ES-I3 (cell line): ENCODE data around the gene IQGAP3.

Experiments used
- H3K36me3 ChIP-seq: 2 replicates; pipeline ENCODE4 v1.6.1; 2013; ENCODE audit warnings: mild to moderate bottlenecking, low read length, control low read depth, moderate library complexity; ENCODE audit not compliant: insufficient read depth
- H3K4me1 ChIP-seq: 2 replicates; pipeline ENCODE4 v1.6.1; 2013; ENCODE audit warnings: mild to moderate bottlenecking, control low read depth, low read length; ENCODE audit not compliant: insufficient read depth
- H3K9ac ChIP-seq: 2 replicates; pipeline ENCODE4 v1.6.1; 2013; ENCODE audit warnings: low read depth, mild to moderate bottlenecking, low read length, moderate library complexity
- H3K9me3 ChIP-seq: 2 replicates; pipeline ENCODE4 v1.6.1; 2013; ENCODE audit warnings: mild to moderate bottlenecking, low read length, moderate library complexity; ENCODE audit not compliant: control insufficient read depth, insufficient read depth

Gene IQGAP3

DNA sequence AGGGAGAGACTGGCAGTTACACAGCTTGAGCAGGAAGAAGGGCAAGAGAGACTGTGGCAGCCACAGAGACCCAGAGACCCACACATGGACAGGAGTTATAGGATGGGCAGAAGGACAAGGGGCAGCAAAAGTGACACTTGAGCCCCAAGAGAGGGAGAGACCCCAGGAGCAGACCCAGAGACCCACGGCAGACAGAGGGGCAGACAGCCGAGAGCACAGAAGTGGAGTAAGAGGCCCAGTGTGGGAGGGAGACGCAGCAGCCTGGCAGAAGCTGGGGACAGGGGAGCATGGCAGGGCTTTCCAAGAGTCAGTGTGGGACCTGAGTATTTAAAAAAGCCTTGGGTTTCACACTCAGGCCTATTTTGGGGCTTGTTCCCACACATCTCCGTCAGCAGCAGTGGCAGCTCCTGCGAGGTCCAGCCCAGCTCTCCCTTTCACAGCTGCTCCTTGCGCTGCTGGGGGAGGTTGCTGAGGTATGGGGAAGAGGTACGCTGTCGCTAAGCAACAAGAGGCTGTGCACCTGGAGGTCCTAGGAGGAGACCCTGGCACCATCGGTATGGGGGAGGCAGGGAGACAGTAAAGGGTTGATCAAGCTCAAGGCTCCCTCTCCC, 62.8 kb downstream of the IQGAP3 start:
- no peaks in the 10 kb centered on the region for H3K36me3 ChIP-seq
- peaks cover 9% of the 10 kb centered on the region for H3K4me1 ChIP-seq
- H3K9ac ChIP-seq, result no peak overlapping the region

DNA sequence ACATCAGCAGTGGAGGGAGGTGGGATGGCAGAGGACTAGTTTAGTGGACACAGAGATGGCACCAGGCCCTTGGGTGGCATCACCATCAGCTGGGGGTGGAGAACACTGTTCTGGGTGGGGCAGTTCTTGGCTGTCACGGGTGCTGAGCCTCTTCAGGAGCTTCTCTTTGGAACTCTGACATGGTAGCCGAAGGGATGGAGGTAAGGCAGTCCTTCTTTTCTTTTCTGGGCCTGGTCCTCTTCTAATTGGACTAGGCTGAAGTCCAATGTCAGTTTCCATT, 63.5 kb downstream of the IQGAP3 start:
- Histone ChIP-seq H3K36me3 (no peaks in the 10 kb centered on the region), H3K9me3 (no peaks in the 10 kb centered on the region), H3K4me1 (peaks cover 15% of the 10 kb centered on the region), H3K9ac (no peak overlapping the region)

More for the DNA sequence above, 62.8 kb downstream of the IQGAP3 start:
- H3K9me3 ChIP-seq, result no peaks in the 10 kb centered on the region

DNA sequence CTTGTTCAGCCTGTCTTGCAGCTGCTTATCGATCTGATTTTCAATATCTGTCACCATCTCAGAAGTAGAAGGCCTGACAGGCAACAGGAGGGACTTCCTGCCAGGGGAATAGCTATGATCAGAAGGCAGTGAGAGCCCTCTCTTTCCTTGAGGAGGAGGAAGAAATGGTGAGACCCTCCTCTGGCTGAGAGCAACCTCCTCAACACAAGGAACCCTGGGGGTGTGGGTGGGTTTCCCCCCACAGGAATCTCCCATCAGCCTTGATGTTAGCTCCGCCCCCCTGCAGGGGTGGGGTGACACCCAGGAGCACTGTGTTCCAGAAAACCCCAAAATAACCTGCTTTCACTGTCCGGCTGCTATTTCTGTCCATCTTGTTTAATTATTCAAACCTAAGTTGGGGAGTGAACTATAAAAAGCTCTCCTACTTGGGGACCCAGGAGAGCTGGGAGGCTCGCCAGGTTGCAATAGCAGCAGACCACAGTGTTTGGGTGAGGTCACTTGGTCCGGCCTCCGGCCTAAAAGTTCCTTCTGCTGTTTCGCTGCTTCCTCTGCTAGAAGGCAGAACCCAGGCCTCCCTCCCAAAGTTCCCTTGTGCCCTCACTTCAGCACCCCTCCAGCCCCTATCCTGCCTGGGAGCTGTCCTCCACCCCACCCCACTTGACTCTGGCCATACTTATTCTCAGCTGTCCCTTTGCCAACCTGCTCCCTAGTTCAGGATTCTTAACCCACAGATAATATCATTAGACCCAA, 64.0 kb downstream of the IQGAP3 start:
- H3K36me3 ChIP-seq, result no peaks in the 10 kb centered on the region
- no peak overlapping the region for H3K9ac ChIP-seq
- no peaks in the 10 kb centered on the region for H3K9me3 ChIP-seq
- peaks cover 20% of the 10 kb centered on the region for H3K4me1 ChIP-seq

DNA sequence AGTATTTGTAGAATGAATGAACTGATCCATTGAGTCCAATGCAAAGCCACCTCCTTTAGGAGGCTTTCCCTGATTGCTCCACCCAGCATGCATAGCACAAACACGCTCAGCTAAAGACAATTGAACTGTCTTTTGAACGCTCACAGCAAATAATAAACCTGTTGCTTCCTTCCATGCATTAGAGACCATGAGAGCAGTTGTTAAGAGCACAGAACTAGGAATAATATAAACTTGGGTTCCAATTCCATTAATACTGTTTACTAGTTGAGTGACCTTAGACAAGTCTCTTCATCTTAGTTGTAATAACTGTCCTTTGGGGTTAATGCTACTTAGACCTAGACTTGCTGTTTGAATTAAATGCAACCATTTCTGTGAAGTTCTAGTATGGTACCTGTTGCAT, 65.9 kb downstream of the IQGAP3 start:
- Histone ChIP-seq H3K9me3 (no peaks in the 10 kb centered on the region), H3K4me1 (peaks cover 33% of the 10 kb centered on the region), H3K9ac (no peak overlapping the region), H3K36me3 (no peaks in the 10 kb centered on the region)

DNA sequence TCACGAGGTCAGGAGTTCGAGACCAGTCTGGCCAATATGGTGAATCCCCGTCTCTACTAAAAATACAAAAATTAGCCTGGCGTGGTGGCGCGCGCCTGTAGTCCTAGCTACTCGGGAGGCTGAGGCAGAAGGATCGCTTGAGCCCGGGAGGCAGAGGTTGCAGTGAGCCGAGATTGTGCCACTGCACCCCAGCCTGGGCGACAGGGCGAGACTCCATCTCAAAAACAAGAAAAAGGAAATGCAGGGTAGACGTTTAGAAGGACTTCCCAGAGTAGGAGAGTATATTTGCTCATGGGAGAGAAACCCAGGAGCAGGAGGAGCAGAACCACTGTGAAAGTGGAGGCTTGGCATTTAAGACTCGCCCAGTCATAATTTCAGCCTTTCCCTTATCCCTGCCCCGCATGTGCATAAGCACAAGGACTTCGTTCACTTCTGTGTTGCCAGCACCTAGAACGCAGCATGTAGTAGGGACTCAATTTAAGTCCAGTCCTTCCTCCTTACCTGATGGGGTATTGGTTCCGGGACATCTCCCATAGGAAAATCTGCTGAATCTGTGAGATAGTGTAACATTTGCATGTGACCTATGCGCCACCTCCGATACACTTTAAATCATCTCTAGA, 66.6 kb downstream of the IQGAP3 start:
- peaks cover 33% of the 10 kb centered on the region for H3K4me1 ChIP-seq
- H3K9me3 ChIP-seq, result no peaks in the 10 kb centered on the region
- no peaks in the 10 kb centered on the region for H3K36me3 ChIP-seq
- no peak overlapping the region for H3K9ac ChIP-seq

DNA sequence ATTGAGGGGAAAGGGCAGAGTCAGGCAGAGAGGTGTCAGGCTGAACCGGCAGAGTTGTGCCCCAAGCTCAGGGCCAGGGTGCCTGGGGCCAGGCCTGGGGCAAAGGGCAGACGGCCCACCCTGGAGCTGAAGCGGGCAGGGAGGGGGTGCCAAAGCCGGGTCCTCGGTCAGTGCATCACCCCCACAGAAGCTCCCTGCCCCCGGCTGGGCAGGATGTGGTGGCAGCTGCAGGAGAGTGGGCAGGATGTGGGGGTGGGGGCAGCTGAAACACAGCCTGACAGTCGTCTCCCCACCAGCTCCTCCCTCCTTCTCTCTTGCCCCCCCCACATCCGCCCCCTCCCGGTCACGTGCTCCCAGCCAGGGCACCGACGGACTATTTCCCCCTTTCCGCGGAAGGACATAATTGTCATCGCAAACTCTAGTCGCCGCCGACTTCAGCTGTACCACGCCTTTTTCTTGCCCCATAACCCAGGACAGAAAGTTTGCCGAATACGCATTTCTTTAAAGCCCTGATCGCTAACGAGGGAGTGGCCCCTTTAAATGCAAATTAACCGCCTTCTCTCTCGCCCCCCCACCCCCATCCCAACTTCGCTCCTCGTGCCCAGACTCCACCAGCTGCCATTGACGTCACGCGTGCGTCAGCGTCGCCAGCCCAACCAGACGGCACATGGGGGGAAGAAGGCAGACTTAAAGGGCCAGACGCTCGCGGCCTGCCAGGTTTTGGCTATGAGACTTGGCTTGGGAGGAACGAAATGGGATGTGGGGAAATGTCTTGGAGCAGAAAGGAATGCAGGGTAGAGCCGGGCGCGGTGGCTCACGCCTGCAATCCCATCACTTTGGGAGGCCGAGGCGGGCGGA, 67.3 kb downstream of the IQGAP3 start:
- H3K4me1 ChIP-seq, result peaks cover 32% of the 10 kb centered on the region
- H3K36me3 ChIP-seq, result no peaks in the 10 kb centered on the region
- H3K9me3 ChIP-seq, result no peaks in the 10 kb centered on the region
- H3K9ac ChIP-seq, result peak overlapping the region; percentile 28

DNA sequence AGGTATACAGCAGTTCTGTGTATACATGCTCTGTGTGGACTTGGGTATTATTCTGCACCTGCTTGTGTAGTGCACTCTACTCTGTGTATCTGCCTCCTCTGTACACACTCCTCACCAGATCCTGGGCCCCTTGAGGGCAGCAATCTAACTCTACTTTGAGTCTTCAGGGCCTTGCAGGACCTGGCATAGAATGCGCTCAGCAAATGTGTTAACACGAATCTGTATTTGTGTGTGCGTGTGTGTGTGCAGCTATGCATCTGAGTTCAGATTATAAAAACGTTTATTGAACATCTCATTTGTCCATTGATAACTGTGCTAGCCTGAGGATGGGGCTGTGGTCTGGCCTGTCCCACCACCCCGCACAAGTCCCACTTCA, 67.9 kb downstream of the IQGAP3 start:
- Histone ChIP-seq H3K36me3 (no peaks in the 10 kb centered on the region), H3K4me1 (peaks cover 26% of the 10 kb centered on the region), H3K9ac (peak overlapping the region; percentile 17), H3K9me3 (no peaks in the 10 kb centered on the region)

DNA sequence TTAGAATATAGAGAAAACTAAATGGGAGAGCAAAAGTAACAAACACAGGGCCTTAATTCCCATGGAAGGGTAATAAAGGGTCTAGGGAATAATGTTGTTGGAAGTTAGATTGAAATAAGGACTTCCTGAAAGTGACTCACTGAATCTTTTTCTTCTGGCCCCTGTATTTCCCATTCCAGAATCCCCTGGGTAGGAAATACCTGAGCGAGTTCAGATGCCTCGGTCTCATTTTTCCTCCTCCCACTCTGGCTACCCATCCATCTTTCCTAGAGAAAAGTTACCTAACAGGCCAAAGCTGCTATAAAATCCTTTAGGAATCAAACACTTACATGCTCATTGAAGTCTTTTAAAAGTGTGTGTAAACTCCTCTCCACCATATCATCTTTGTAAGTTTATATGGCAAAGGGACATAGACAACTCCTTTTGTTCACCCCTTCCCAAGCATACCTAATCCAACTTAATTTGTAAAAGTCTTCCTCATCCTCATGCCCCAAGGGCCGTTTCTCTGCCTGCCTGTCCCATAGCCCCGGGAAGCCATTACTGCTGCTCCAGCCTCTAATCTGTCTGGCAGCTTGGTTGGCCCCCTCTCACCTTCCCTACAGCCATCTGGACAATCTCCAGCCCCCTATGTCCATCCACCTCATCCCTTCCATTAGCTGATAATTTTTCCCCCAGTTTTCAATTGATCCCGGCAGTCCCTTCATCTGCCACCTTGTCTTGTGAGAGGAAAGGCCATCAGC, 68.5 kb downstream of the IQGAP3 start:
- H3K36me3 ChIP-seq, result no peaks in the 10 kb centered on the region
- no peaks in the 10 kb centered on the region for H3K9me3 ChIP-seq
- H3K9ac ChIP-seq, result no peak overlapping the region
- peaks cover 26% of the 10 kb centered on the region for H3K4me1 ChIP-seq

DNA sequence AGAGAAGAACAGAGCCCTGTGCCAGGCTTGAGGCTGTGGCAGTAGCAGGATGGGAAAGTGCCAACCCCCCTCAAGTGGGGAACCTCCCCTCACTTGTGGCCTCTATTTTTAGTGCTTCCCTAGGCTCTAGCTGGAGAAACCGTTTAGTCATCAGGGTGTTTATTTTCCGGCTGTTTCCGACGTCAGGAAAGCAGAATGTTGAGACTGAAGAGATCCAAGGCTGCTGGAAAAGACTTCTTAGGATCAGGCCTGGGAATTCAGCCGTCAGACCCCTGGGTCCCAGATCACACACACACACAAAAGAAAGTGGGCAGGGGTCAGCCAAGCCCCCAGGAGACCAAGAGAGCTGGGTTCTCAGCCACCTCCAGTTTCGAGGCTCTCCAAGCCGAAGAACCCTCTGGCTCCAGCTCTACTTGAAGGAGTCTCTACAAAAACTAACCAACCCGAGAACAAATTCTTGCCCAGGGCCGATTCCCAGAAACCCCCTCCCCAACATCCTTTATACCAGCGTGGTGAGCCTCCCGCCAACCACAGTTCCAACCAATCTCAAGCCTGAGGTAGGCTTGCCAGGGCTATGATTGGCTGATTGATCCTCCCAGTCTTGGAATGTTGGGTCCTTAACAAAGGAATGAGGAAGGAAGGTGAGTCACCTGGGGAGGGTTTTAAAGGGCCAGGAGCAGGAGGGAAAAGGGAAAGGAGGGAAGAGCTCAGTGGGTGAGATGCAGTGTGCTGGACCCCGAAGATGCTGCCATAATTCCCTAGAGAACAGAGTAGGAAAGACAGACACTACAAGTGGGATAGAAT, 69.3 kb downstream of the IQGAP3 start:
- no peaks in the 10 kb centered on the region for H3K36me3 ChIP-seq
- no peaks in the 10 kb centered on the region for H3K9me3 ChIP-seq
- H3K4me1 ChIP-seq, result peaks cover 29% of the 10 kb centered on the region
- H3K9ac ChIP-seq, result peak overlapping the region; percentile 23; the same call in 1 of the 2 replicates

DNA sequence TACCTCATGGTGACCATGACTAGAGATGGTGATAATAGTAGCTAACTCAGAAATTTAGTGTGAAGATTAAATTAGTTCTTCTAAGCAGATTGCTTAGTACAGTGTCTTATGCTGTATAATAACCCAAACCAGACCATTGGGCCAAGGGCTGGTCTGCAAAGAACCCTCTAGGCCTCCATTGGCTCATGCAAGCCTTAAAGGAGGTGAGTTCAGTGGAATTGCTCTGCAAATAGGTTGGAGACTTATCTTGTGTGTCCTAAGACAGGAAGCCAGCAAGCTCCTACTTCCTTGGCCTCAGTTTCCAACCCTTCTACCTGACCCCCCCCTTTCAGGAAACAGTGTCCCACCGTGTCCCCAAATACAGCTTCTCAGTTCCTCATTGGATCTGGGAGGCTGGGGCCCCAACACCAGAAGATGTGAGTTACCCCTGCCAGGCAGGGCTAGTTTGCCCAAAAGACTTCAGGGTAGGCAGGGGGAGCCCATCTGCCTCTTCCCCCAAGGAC, 69.9 kb downstream of the IQGAP3 start:
- Histone ChIP-seq H3K9me3 (no peaks in the 10 kb centered on the region), H3K36me3 (no peaks in the 10 kb centered on the region), H3K4me1 (peaks cover 35% of the 10 kb centered on the region), H3K9ac (no peak overlapping the region)

DNA sequence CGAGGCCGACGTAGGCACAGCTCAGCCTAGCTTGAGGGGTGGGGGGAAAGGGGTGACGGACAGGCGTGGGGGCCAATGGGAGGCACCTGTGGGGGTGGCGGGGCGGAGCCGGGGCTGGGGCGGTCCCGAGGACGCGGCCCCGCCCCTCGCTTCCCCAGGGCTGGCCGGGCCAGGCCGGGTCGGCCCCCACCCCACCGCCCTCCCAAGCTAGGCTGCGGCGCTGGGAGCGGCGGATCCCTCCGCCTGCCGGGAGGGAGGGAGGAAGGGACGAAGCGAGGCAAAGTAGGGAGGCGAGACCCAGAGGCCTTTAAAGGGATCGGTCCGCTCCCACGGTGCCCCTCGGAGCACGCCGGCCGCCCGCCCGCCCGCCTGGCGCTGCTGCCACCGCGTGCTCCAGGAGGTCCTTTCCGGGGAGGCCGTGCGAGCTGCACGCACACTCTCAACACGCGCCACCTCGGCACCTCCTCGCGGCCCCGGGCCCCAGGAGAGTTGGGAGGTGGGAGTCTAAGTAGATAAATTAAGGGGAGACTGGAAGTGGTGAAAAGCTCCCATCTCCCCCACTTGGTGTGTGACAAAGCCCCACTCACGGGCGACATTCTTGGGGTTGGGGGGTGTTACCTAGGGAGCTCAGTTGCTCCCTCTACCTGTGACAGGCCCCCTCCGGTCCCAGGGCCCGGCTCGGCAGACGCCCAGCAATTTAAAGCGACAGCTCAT, 71.4 kb downstream of the IQGAP3 start:
- Histone ChIP-seq H3K4me1 (peaks cover 49% of the 10 kb centered on the region), H3K9ac (peak overlapping the region; percentile 95), H3K9me3 (no peaks in the 10 kb centered on the region), H3K36me3 (no peaks in the 10 kb centered on the region; the same call in 1 of the 2 replicates)

DNA sequence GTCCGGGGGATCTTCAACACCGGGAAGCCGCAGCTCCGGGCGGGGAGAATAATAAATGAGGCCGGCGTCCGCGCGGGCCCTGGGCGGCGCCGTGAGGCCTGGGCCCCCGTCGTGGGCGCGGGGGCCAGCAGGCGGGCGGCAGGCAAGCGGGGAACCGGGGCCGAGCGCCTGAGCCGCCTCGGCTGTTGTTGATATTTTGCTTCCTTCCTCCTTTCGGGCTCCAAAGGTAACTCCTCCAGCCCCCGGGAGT, 71.9 kb downstream of the IQGAP3 start, which contains the start of gene MEF2D:
MEF2D (minus strand) TSS at position 233 of the 250 bp plus-strand sequence. CDS start 17,483 bp downstream, outside the sequence.
- H3K9me3 ChIP-seq, result no peaks in the 10 kb centered on the region
- H3K4me1 ChIP-seq, result peaks cover 52% of the 10 kb centered on the region
- no peaks in the 10 kb centered on the region; the same call in 1 of the 2 replicates for H3K36me3 ChIP-seq
- peak within 1 kb of the TSS; percentile 95 for H3K9ac ChIP-seq
